ENCODE results near the gene ZXDC. TPM values are rescaled to one million over a fixed set of nuclear protein-coding genes. Genes with fewer than 3 reads are reported as not detected.

ZXDC gene
- total and polyA plus RNA-seq, 2 donors from 2014 or later, result 11.4 to 44.8 TPM

DNA sequence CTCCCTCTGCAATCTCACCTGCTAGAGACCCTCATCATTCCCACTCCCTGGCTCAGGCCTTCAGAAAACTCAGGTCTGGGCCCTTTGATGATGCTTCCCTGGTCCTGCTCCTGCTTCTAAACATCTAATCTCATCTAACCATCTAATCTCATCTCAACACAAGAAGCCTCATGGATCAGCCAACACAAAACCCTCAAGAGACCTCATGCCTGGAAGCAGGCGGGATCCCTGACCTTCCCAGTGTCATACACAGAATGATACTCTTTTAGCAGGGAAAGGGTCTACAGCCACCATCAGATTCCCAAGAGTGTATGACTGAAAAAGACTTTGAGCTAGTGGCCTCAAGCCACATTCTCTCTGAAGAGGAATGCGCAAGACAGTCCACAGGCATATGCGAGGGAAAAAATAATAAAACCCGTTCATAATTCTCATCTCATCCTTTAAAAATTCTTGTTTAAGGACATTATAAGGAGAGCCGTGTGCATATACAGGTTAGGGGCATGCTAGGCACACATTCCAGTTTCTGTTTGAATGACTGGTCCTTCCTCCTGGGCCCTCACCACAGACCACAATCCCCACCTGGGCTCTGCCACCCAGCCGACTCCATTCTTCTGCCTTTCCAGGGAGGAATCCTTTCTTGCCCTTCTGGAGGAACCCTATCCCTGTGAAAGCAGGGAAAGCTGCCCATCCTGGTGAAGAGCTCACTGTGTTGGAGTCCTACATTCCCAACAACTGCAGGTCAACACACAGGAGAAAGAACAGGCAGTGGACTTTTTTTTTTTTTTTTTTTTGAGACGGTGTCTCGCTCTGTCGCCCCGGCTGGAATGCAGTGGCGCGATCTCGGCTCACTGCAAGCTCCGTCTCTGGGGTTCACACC, 2.2 kb downstream of the ZXDC start:
- Histone ChIP-seq H3K4me1 (ENCODE audit: control insufficient read depth in 2 of 3, insufficient read depth in 2 of 3, low read depth in 1 of 3, low read length in 3 of 3) (peaks cover 5 to 25% (median 16%) of the 10 kb centered on the region in 3 donors), H3K4me3 (ENCODE audit: low read length in 3 of 3) (peak overlapping the region in 2 of 3 donors; percentile 36 to 60), H3K27me3 (ENCODE audit: control insufficient read depth, insufficient read depth, low read length) (no peaks in the 10 kb centered on the region), H3K36me3 (ENCODE audit: control insufficient read depth in 2 of 3, insufficient read depth in 3 of 3, low read length in 3 of 3) (peaks cover 11 to 31% (median 23%) of the 10 kb centered on the region in 3 donors), H3K9ac (ENCODE audit: low read length in 3 of 3) (peak overlapping the region in 1 of 3 donors; percentile 17), H3K27ac (ENCODE audit: low read depth in 2 of 2, low read length in 2 of 2) (peak overlapping the region in 1 of 2 donors; percentile 35), H3K9me3 (ENCODE audit: control insufficient read depth in 2 of 3, insufficient read depth in 1 of 3, low read length in 3 of 3) (no peaks in the 10 kb centered on the region)
- TF ChIP-seq, protein P1, sequence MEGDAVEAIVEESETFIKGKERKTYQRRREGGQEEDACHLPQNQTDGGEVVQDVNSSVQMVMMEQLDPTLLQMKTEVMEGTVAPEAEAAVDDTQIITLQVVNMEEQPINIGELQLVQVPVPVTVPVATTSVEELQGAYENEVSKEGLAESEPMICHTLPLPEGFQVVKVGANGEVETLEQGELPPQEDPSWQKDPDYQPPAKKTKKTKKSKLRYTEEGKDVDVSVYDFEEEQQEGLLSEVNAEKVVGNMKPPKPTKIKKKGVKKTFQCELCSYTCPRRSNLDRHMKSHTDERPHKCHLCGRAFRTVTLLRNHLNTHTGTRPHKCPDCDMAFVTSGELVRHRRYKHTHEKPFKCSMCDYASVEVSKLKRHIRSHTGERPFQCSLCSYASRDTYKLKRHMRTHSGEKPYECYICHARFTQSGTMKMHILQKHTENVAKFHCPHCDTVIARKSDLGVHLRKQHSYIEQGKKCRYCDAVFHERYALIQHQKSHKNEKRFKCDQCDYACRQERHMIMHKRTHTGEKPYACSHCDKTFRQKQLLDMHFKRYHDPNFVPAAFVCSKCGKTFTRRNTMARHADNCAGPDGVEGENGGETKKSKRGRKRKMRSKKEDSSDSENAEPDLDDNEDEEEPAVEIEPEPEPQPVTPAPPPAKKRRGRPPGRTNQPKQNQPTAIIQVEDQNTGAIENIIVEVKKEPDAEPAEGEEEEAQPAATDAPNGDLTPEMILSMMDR (IDR thresholded peaks at IDR 0.05; ENCODE audit: borderline replicate concordance, extremely low read depth, insufficient read depth), result no peak
- intact Hi-C loops (cut with DNase I), result no loop called here
- DNase-seq (peak in 2 of 5 donors; percentile 39 to 41), FAIRE-seq (no peak)

DNA sequence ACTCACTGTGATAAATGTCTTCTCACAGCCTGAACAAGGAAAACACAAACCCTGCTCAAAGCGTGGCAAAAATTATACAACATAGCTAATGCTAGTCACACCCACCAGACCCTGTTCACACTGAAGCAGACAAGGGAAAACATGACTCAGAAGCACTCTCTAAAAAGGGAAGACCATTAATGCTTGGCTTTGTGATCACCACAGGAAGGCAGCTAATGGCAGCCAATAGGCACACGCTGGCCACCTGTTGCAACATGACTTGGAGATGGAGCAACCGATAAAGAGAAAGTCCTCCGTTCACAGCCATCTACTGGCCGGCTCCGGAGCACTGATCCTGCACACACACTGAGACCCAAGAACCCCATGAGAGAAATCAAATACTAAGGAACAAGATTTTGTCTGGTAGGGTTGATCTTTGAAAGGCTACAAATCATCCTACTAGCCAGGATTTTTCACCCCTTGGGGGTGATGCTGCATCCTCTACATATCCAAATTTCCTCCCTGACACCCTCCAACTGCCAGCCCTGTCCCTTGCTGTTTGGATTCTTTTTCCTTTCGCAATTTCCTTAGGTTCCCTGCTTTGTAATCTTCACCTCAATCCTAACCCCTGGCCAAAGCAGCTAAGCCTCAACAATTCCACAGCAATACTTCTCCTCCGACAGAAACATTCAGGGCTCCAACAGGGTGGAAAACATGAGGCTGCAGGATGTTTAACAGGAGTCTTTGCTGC, 3.2 kb downstream of the ZXDC start:
- Histone ChIP-seq H3K9me3 (ENCODE audit: control insufficient read depth in 2 of 3, insufficient read depth in 1 of 3, low read length in 3 of 3) (no peaks in the 10 kb centered on the region), H3K27me3 (ENCODE audit: control insufficient read depth, insufficient read depth, low read length) (no peaks in the 10 kb centered on the region), H3K9ac (ENCODE audit: low read length in 3 of 3) (peak overlapping the region in 1 of 3 donors; percentile 9), H3K27ac (ENCODE audit: low read depth in 2 of 2, low read length in 2 of 2) (peak overlapping the region in 1 of 2 donors; percentile 28), H3K4me3 (ENCODE audit: low read length in 3 of 3) (peak overlapping the region in 2 of 3 donors; percentile 36 to 60), H3K36me3 (ENCODE audit: control insufficient read depth in 2 of 3, insufficient read depth in 3 of 3, low read length in 3 of 3) (peaks cover 11 to 41% (median 29%) of the 10 kb centered on the region in 3 donors), H3K4me1 (ENCODE audit: control insufficient read depth in 2 of 3, insufficient read depth in 2 of 3, low read depth in 1 of 3, low read length in 3 of 3) (peaks cover 5 to 25% (median 16%) of the 10 kb centered on the region in 3 donors)
- FAIRE-seq (no peak), DNase-seq (peak in 2 of 5 donors; percentile 48 to 88)
- intact Hi-C loops (cut with DNase I), result no loop called here
- TF ChIP-seq, protein P1 (IDR thresholded peaks at IDR 0.05; ENCODE audit: borderline replicate concordance, extremely low read depth, insufficient read depth), result no peak

DNA sequence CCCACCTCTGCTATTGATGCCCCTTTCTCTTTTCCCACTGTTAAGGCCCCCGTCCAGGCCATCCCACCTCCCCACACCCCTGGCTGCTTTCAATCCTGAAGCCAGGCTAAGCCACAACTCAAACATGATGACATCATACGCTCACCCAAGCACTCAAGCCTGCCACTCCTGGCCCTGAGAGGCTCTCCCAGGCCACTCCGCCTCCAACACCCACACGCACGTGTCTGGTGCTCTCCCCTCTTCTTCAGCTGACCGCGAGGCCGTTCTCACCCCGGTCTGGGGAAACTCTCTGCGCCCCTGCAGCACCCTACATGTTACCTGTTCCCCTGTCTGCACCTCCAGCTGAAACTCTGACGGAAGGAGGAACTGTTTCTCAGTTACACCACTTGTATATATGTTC, 6.2 kb downstream of the ZXDC start:
- no peak overlapping the region for H3K4me3 ChIP-seq (ENCODE audit: low read length in 3 of 3)
- FAIRE-seq (no peak), DNase-seq (peak in 1 of 5 donors; percentile 63)
- H3K4me1 ChIP-seq (ENCODE audit: control insufficient read depth in 2 of 3, insufficient read depth in 2 of 3, low read depth in 1 of 3, low read length in 3 of 3), result peaks cover 5 to 21% (median 16%) of the 10 kb centered on the region in 3 donors
- no peaks in the 10 kb centered on the region for H3K9me3 ChIP-seq (ENCODE audit: control insufficient read depth in 2 of 3, insufficient read depth in 1 of 3, low read length in 3 of 3)
- H3K36me3 ChIP-seq (ENCODE audit: control insufficient read depth in 2 of 3, insufficient read depth in 3 of 3, low read length in 3 of 3), result peaks cover 11 to 71% (median 54%) of the 10 kb centered on the region in 3 donors
- intact Hi-C loops (cut with DNase I), result no loop called here
- no peak overlapping the region for H3K9ac ChIP-seq (ENCODE audit: low read length in 3 of 3)
- H3K27ac ChIP-seq (ENCODE audit: low read depth in 2 of 2, low read length in 2 of 2), result no peak overlapping the region
- no peaks in the 10 kb centered on the region for H3K27me3 ChIP-seq (ENCODE audit: control insufficient read depth, insufficient read depth, low read length)
- TF ChIP-seq, protein P1 (IDR thresholded peaks at IDR 0.05; ENCODE audit: borderline replicate concordance, extremely low read depth, insufficient read depth), result no peak
